ENCODE measurements around the gene FNDC1. TPM values are rescaled to one million over a fixed set of nuclear protein-coding genes. Genes with fewer than 3 reads are reported as not detected.

Gene FNDC1
- total RNA-seq, 1 experiment from 2014 or later, result 0.23 TPM

GRCh38 chr6:159271257-159271656, 102.1 kb downstream of the FNDC1 start:
- DNase-seq (ENCODE audit: low read depth, low spot score) (no peak), ATAC-seq (no peak)
- intact Hi-C loops (cut with micrococcal nuclease; ENCODE audit: unreplicated experiment), result no loop called here
- ChIA-PET POLR2A (no interaction called here), CTCF (no interaction called here)
- H3K9me3 ChIP-seq (ENCODE audit: control insufficient read depth, insufficient read depth, low read depth, low read length), result no peaks in the 10 kb centered on the region
- peaks cover 9% of the 10 kb centered on the region for H3K27me3 ChIP-seq (ENCODE audit: control insufficient read depth, insufficient read depth, low read length)
- in situ Hi-C loops (cut with HindIII; ENCODE audit: low pct_unique_long_range_greater_than_20kb, low sequenced_read_pairs), result no loop called here
- no peak overlapping the region for H3K27ac ChIP-seq (ENCODE audit: low read length)
- no peaks in the 10 kb centered on the region for H3K4me1 ChIP-seq (ENCODE audit: control insufficient read depth, insufficient read depth, low read length)
- H3K36me3 ChIP-seq (ENCODE audit: control insufficient read depth, insufficient read depth, low read length), result no peaks in the 10 kb centered on the region
- TF ChIP-seq SIN3A (IDR thresholded peaks at IDR 0.05; ENCODE audit: borderline replicate concordance, insufficient read depth, low read depth, low read length) (no peak), TCF7L2 (IDR thresholded peaks at IDR 0.05; ENCODE audit: low read depth, low read length) (no peak), POLR2AphosphoS5 (IDR thresholded peaks at IDR 0.05; ENCODE audit: low read depth, low read length) (no peak)
- H3K4me3 ChIP-seq (ENCODE audit: low read depth in 2 of 2, low read length in 2 of 2), result no peak overlapping the region
- no TSS peak for BruUV-seq (replicated peaks)

DNA sequence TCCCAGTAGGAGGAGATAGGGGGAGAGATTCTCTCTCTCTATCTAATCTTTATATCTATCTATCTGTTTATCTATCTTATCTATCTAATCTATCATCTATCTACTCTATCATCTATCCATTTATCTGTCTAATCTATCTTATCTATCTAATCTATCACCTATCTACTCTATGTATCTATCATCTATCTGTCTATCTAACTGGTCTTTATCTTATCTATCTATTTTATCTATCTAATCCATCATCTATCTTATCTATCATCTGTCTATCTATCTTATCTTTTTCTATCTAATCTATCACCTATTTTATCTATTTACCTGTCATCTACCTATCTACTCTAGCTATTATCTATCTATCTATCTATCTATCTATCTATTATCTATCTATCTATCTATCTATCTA, 109.4 kb downstream of the FNDC1 start:
- no peak for ATAC-seq
- Histone ChIP-seq H3K27me3 (ENCODE audit: control insufficient read depth, insufficient read depth, low read length) (peaks cover 12% of the 10 kb centered on the region), H3K27ac (ENCODE audit: low read length) (no peak overlapping the region), H3K36me3 (ENCODE audit: control insufficient read depth, insufficient read depth, low read length) (no peaks in the 10 kb centered on the region), H3K4me1 (ENCODE audit: control insufficient read depth, insufficient read depth, low read length) (no peaks in the 10 kb centered on the region), H3K9me3 (ENCODE audit: control insufficient read depth, insufficient read depth, low read depth, low read length) (no peaks in the 10 kb centered on the region), H3K4me3 (ENCODE audit: low read depth in 2 of 2, low read length in 2 of 2) (no peak overlapping the region)
- TF ChIP-seq TCF7L2 (IDR thresholded peaks at IDR 0.05; ENCODE audit: low read depth, low read length), result no peak
- TF ChIP-seq REST (IDR thresholded peaks at IDR 0.05; ENCODE audit: insufficient read depth in 1 of 2, low read depth in 2 of 2, low read length in 1 of 2), result no peak
- no peak for TF ChIP-seq SIN3A (IDR thresholded peaks at IDR 0.05; ENCODE audit: borderline replicate concordance, insufficient read depth, low read depth, low read length)
- TF ChIP-seq, protein P1, sequence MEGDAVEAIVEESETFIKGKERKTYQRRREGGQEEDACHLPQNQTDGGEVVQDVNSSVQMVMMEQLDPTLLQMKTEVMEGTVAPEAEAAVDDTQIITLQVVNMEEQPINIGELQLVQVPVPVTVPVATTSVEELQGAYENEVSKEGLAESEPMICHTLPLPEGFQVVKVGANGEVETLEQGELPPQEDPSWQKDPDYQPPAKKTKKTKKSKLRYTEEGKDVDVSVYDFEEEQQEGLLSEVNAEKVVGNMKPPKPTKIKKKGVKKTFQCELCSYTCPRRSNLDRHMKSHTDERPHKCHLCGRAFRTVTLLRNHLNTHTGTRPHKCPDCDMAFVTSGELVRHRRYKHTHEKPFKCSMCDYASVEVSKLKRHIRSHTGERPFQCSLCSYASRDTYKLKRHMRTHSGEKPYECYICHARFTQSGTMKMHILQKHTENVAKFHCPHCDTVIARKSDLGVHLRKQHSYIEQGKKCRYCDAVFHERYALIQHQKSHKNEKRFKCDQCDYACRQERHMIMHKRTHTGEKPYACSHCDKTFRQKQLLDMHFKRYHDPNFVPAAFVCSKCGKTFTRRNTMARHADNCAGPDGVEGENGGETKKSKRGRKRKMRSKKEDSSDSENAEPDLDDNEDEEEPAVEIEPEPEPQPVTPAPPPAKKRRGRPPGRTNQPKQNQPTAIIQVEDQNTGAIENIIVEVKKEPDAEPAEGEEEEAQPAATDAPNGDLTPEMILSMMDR (IDR thresholded peaks at IDR 0.05), result no peak
- no peak for TF ChIP-seq POLR2AphosphoS5 (IDR thresholded peaks at IDR 0.05; ENCODE audit: low read depth, low read length)
- no TSS peak for BruUV-seq (replicated peaks)
- intact Hi-C loops (cut with micrococcal nuclease; ENCODE audit: unreplicated experiment), result no loop called here
- ChIA-PET POLR2A (no interaction called here), CTCF (no interaction called here)
- no peak for DNase-seq (ENCODE audit: low read depth, low spot score)
- in situ Hi-C loops (cut with HindIII; ENCODE audit: low pct_unique_long_range_greater_than_20kb, low sequenced_read_pairs), result no loop called here

DNA sequence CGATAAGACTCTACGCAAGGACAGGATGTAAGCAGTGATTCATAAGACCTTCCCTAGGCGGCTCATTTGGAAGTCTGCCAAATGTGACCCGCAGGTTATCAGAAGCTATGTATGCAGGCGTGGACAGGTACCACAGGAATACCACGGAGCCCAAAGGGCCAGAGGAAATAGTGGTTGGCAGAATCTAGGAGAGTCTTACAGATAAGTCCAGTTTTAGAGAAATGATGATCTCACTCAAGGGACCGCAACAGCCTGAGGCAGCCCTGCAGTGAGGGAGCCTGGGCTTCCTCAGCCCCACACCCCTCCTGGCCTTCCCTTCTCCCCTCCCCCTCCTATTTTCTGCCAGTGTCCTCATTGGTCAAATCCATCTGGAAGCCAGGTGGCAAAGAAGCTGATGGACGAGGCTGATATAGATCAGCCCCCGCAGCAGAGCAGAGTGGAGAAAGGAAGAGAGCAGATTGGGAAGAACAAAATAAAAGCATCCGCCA, 110.6 kb downstream of the FNDC1 start:
- ChIA-PET POLR2A (interaction anchor here (0.6 kb wide), 1 partner anchor 28 kb away, joined by 3 read pairs; no protein-coding TSS in a partner anchor), CTCF (no interaction called here)
- ATAC-seq (no peak), DNase-seq (ENCODE audit: low read depth, low spot score) (no peak)
- Histone ChIP-seq H3K27me3 (ENCODE audit: control insufficient read depth, insufficient read depth, low read length) (peaks cover 7% of the 10 kb centered on the region), H3K4me1 (ENCODE audit: control insufficient read depth, insufficient read depth, low read length) (no peaks in the 10 kb centered on the region), H3K36me3 (ENCODE audit: control insufficient read depth, insufficient read depth, low read length) (no peaks in the 10 kb centered on the region), H3K4me3 (ENCODE audit: low read depth in 2 of 2, low read length in 2 of 2) (no peak overlapping the region), H3K9me3 (ENCODE audit: control insufficient read depth, insufficient read depth, low read depth, low read length) (no peaks in the 10 kb centered on the region), H3K27ac (ENCODE audit: low read length) (no peak overlapping the region)
- no peak for TF ChIP-seq TCF7L2 (IDR thresholded peaks at IDR 0.05; ENCODE audit: low read depth, low read length)
- no peak for TF ChIP-seq REST (IDR thresholded peaks at IDR 0.05; ENCODE audit: insufficient read depth in 1 of 2, low read depth in 2 of 2, low read length in 1 of 2)
- TF ChIP-seq POLR2AphosphoS5 (IDR thresholded peaks at IDR 0.05; ENCODE audit: low read depth, low read length), result no peak
- TF ChIP-seq, protein P1 (IDR thresholded peaks at IDR 0.05), result no peak
- no peak for TF ChIP-seq SIN3A (IDR thresholded peaks at IDR 0.05; ENCODE audit: borderline replicate concordance, insufficient read depth, low read depth, low read length)
- in situ Hi-C loops (cut with HindIII; ENCODE audit: low pct_unique_long_range_greater_than_20kb, low sequenced_read_pairs), result no loop called here
- intact Hi-C loops (cut with micrococcal nuclease; ENCODE audit: unreplicated experiment), result no loop called here
- BruUV-seq (replicated peaks), result no TSS peak
